Measurements from ENCODE around the gene WNT11.
A peak's percentile ranks its signal among the peaks of the same experiment; 100 is the strongest.

- TF ChIP-seq CTCF (IDR thresholded peaks at IDR 0.05) (no peak), POLR2A (IDR thresholded peaks at IDR 0.05) (peak in 1 of 2 donors; percentile 5)
These were observed 20.3 kb downstream of the WNT11 start for GRCh38 chr11:76185931-76186401.

Measured in adrenal gland (tissue), 5 donors.